ENCODE data around the gene SMYD3. TPM values are rescaled to one million over a fixed set of nuclear protein-coding genes. Genes with fewer than 3 reads are reported as not detected.

SMYD3 gene
- total RNA-seq, 1 experiment from 2014 or later, result 25.5 TPM

GRCh38 chr1:246003442-246003730 is 503.7 kb downstream of the SMYD3 start:
- Mint-ChIP-seq H3K27me3 (ENCODE audit: low read depth) (no peaks in the 10 kb centered on the region), H3K27ac (no peak overlapping the region), H3K4me1 (peaks cover 2 to 6% of the 10 kb centered on the region in 2 experiments; a peak in 3 of 4 replicates), H3K36me3 (ENCODE audit: insufficient read depth in 1 of 3, low read depth in 3 of 3) (peaks cover 0 to 3% (median 2%) of the 10 kb centered on the region in 3 experiments; a peak in 2 of 7 replicates), H3K9me3 (no peaks in the 10 kb centered on the region), H3K4me3 (no peak overlapping the region)
- H3K4me2 ChIP-seq (ENCODE audit: insufficient read depth, insufficient read length, low read length), result no peak overlapping the region
- no peaks in the 10 kb centered on the region for H3K27me3 ChIP-seq (ENCODE audit: insufficient read depth, low read length)
- no peak overlapping the region for H2BK120ac ChIP-seq (ENCODE audit: low read depth, low read length, poor library complexity, severe bottlenecking)
- H4K5ac ChIP-seq (ENCODE audit: insufficient read length, low read depth, low read length), result no peak overlapping the region
- DNase-seq, result no peak
- no peak overlapping the region for H2BK12ac ChIP-seq (ENCODE audit: insufficient read length, low read depth, low read length)
- no peaks in the 10 kb centered on the region for H3K23me2 ChIP-seq (ENCODE audit: insufficient read length, low read depth, low read length, poor library complexity, severe bottlenecking)
- no peak overlapping the region for H2BK20ac ChIP-seq (ENCODE audit: low read depth, low read length, poor library complexity, severe bottlenecking)
- H2AFZ ChIP-seq (ENCODE audit: low read length), result no peak overlapping the region
- WGBS (ENCODE audit: extremely low coverage, insufficient read length, low lambda C conversion rate), result no CpG with 5 or more reads among the region's 2 CpGs
- H3K56ac ChIP-seq (ENCODE audit: insufficient read length, low read depth, low read length), result no peak overlapping the region
- no peaks in the 10 kb centered on the region for H3K4me1 ChIP-seq (ENCODE audit: insufficient read depth, low read length)
- no peak overlapping the region for H3K23ac ChIP-seq (ENCODE audit: insufficient read length, low read depth, low read length)
- H3K18ac ChIP-seq (ENCODE audit: insufficient read length, low read depth, low read length), result no peak overlapping the region
- H4K91ac ChIP-seq (ENCODE audit: insufficient read length, low read depth, low read length), result no peak overlapping the region
- H2BK15ac ChIP-seq (ENCODE audit: low read depth, low read length), result no peak overlapping the region
- no peak overlapping the region for H2AK5ac ChIP-seq (ENCODE audit: insufficient read length, low read length)
- H3K4ac ChIP-seq (ENCODE audit: low read depth, low read length), result no peak overlapping the region
- H3K79me1 ChIP-seq (ENCODE audit: insufficient read depth, low read depth, low read length, poor library complexity, severe bottlenecking), result no peaks in the 10 kb centered on the region
- H4K20me1 ChIP-seq (ENCODE audit: control insufficient read depth, insufficient read depth, insufficient read length), result no peaks in the 10 kb centered on the region
- H4K8ac ChIP-seq (replicated peaks; ENCODE audit: insufficient read length, low read depth, low read length), result no peak overlapping the region
- no peak for TF ChIP-seq CTCF (conservative IDR thresholded peaks at IDR 0.05)
- no peak overlapping the region for H3K14ac ChIP-seq (ENCODE audit: insufficient read depth, low read length)
- H2BK5ac ChIP-seq (ENCODE audit: insufficient read length, low read length), result no peak overlapping the region
- H3K27ac ChIP-seq (ENCODE audit: insufficient read length, low read depth, low read length), result no peak overlapping the region
- H3K9ac ChIP-seq (ENCODE audit: extremely low read depth, insufficient read length, low read length), result no peak overlapping the region
- no peaks in the 10 kb centered on the region for H3K9me3 ChIP-seq (ENCODE audit: control insufficient read depth, low read depth, low read length)
- H3T11ph ChIP-seq (ENCODE audit: low read length), result no peak overlapping the region
- no peaks in the 10 kb centered on the region for H3K79me2 ChIP-seq (ENCODE audit: insufficient read depth, low read length)

Data from H9 (cell line).